NCI-H146 treated with DMSO at 0.1 percent for 48 hours (cell line): ENCODE data around the gene MYO1H.
"Not testable (repeated sequence)": the region's sequence is repeated elsewhere in the genome, so short reads cannot be mapped to it uniquely, and the experiment has no call there.

Experiments
- DNase-seq: peaks from one replicate; lab custom pipeline; 2025; ENCODE audit not compliant: unreplicated experiment; lab: John Stamatoyannopoulos, UW

Gene MYO1H

DNA sequence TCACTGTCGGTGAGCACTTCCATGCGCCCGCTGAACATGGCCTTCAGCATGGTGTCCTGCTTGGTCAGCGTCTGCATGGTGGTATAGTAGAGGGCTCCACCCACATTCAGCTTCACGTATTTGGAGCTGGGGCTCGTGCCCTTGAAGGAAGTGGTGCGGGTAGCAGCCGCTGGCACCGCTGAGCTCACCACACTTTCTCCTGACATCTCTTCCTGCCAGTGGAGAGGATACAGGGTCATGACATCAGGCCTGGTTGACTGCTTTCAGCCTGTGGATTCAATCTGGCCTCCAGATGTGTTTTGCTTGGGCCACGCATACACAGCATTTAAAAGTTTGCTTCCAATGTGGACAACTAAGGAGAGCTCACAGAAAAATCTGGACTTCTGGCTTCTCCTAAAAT lies 121.8 kb downstream of the MYO1H start:
- DNase-seq = no peak

DNA sequence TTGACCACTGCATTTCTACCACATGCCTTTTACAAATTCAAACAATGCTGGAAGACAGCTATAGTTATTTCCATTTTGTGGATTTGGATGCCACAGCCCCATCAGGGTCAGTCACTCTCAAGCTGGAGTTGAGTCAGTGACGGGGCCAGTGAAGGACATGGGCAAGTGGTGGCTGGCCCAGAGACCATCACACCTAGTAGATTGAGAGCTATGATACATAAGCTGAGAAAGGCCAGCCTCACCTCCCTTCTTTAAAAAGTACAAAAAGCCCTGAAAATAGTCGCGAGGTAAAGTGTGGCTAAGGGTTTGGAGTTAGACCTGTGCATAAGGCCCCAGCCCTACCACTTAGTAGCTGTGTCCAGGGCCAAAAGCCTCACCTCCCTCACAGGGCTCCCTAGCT lies 125.3 kb downstream of the MYO1H start:
- DNase-seq = no peak

DNA sequence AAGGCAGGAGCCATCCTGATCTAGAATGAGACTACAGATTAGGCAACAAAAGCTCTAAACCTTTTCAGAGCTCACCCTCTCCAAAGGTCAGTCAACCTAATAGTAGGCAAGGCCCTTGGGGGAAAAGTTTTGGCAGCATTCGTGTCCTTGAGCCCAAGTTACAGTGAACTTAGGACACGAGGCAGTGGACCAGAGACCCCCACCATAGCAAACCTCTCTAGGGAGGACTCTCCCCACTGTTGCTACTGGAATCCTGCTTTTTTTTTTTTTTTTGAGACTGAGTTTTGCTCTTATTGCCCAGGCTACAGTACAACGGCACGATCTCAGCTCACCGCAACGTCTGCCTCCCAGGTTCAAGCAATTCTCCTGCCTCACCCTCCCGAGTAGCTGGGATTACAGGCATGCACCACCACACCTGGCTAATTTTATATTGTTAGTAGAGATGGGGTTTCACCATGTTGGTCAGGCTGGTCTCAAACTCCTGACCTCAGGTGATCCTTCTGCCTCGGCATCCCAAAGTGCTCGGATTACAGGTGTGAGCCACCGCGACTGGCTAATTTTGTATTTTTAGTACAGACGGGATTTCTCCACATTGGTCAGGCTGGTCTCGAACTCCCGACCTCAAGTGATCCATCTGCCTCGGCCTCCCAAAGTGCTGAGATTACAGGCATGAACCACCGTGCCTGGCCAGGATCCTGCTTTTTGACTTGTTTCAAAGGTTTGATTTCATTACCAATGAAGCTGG lies 126.0 kb downstream of the MYO1H start:
- DNase-seq = not testable (repeated sequence)

- no peak for DNase-seq
These were observed 127.4 kb downstream of the MYO1H start for GRCh38 chr12:109475121-109475520.

- peak; percentile 29 for DNase-seq
These were observed 128.5 kb downstream of the MYO1H start for GRCh38 chr12:109475993-109476806.

DNA sequence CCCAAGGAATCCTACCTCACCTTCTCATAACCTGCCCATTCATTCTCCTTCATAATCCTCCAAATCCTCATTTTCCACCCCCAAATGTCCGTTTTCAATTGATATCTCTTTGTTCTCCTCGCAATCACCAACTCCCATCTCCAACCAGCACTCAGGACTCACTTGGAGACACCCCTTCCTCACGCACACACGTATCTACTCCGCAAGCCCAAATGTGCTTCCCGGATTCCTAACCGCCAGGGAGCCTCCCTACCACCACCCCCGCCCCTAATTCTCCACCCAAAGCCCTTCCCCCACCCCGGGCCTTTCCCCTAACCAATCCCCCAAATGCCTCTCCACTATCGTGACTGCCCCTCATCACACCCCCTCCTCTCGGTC lies 129.1 kb downstream of the MYO1H start:
- DNase-seq = peak; percentile 29

GRCh38 chr12:109477185-109477962 lies 129.7 kb downstream of the MYO1H start, which contains the start of the genes KCTD10 and UBE3B:
Gene KCTD10 (minus strand): TSS chr12:109477300. CDS start chr12:109477262, 38 bp downstream.
Gene UBE3B (plus strand): TSS chr12:109477634. CDS start chr12:109483552, 5,918 bp downstream.
- DNase-seq = peak; percentile 80

GRCh38 chr12:109477963-109478315 lies 130.2 kb downstream of the MYO1H start:
- no peak for DNase-seq

GRCh38 chr12:109479761-109480160 lies 132.1 kb downstream of the MYO1H start:
- DNase-seq = no peak

DNA sequence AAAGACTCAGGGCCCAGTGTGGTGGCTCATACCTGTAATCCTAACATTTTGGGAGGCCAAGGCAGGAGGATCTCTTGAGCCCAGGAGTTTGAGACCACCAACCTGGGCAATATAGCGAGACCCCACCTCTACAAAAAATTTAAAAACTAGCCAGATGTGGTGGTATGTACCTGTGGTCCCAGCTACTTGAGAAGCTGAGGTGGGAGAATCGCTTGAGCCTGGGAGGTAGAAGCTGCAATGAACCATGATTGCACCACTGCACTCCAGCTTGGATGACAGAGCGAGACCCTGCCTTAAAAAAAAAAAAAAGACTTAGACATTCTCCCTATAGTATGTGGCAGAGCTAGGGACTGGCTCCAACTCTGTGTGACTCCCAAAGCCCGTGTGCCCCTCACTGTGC lies 132.7 kb downstream of the MYO1H start:
- no peak for DNase-seq

DNA sequence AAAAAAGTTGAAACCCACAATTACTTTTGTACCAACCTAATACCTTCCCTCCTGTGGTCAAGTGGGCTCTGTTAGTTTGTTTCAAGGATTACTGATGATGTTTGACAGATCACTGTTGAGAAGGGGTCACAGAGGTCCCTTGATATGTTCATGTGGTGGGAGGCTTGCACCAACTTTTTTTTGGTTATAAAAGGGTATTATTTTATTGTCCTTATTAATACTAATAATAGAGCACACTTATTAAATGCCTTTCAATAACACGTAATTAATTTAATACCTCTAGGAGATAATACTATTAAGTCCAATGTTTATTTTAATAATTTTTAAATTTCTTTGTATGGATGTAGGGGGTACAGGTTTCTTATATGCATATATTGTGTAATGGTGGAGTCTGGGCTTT lies 134.2 kb downstream of the MYO1H start:
- no peak for DNase-seq

GRCh38 chr12:109482491-109482890 lies 134.8 kb downstream of the MYO1H start:
- DNase-seq = no peak

DNA sequence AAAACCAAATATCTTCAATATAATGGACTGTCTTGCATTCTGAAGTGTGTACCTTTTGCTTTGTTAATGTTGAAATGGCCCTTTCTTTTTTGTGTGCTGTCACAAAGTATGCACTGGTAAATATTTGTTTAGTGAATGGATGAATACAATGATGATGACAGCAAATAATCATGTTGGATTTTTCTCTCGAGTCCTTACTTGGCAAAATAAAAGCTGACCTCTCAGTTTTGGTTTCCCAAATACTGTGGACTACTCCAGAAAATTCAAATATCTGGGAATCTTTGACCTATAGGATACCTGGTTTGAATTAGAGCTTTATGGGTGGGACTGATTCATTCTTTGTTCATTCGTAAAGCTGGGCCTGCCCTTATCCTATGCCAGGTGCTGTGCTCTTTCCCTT lies 135.2 kb downstream of the MYO1H start:
- no peak for DNase-seq

GRCh38 chr12:109483346-109483745 lies 135.6 kb downstream of the MYO1H start:
- DNase-seq = no peak

GRCh38 chr12:109485201-109485600 lies 137.5 kb downstream of the MYO1H start:
- no peak for DNase-seq

DNA sequence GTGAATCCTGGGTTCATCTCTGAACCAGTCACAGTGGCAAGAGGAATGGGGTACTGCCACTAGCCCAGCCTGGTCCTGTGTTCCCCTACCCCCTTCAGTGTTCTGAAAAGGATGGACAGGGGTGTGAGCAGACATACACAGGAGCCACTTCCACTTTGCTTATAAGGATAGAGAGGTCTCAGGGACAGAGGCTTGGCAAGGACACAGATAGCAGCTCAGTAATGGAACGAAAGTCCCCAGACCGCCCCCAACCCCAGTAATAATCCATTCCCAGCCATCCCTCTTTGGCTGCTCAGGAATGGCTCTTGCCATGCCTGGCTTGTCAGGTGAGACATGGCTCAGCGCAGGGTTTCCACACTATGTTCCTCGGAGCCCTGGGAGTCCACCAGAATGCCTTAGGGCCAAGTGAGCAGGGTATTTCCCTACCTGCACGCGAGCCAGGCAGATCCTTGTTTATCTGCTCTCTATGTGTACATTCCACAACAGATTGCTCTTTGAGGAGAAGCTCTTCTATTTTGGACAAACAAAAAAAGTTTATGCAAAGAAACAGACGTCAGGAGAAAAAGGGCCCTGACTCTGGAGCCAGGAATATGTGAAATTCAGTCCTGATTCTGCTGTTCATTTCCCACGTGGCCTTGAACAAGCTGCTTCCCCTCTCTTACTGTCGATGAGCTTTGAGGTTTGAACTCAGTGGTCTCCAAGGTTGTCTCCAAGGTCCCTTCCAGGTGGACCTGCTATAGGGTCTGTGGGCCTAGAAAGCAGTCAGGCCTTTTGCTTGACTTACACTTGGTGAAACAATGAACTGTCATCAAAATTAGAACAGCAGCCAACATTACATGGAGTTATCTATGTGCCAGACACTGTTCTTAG lies 139.7 kb downstream of the MYO1H start:
- no peak for DNase-seq

DNA sequence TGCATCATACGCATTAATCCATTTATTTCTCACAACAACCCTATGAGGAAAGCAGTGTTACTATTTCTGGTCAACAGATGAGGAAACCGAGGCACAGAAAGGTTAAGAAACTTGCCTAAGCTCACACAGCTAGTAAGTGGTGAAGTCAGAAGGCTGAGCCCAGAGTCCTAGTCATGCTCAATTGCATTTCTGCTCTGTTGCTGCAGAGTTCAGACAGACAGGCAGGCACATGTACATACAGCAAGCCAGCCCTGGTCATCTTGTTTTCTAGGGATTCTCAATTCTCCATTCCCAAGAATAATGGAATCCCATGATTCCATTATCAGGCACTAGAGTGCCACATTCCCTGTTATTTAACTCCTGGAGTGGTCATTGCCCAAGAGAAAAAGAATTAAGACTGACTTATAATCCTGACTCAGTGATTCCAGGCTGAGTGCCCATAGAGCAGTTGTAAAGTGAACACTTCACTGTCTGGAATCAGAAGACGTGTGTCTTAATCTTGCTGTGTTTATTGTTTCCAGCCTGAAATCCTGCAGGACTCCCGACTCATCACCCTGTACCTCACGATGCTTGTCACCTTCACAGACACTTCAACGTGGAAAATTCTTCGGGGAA lies 140.5 kb downstream of the MYO1H start:
- no peak for DNase-seq

GRCh38 chr12:109489016-109489954 lies 141.6 kb downstream of the MYO1H start:
- no peak for DNase-seq

- DNase-seq = no peak
These were observed 142.4 kb downstream of the MYO1H start for GRCh38 chr12:109489955-109490565.
